Glomerular endothelial cell (primary cell): ENCODE results near the gene NMB. TPM values are rescaled to one million over a fixed set of nuclear protein-coding genes. Genes with fewer than 3 reads are reported as not detected.
"Not testable (repeated sequence)": the region's sequence is repeated elsewhere in the genome, so short reads cannot be mapped to it uniquely, and the experiment has no call there.

ENCODE experiments used
- DNase-seq: peaks from one replicate; pipeline ENCODE4 v3.0.0-alpha.2; 2011; ENCODE audit warnings: low read depth, low spot score; ENCODE audit errors: extremely low read depth
- total RNA-seq: library from RNA; depleted of rRNA; stranded (reverse); fragments of >200 nt; gene quantifications from 2 replicates; pipeline ENCODE4 v1.2.3, GENCODE V29; 2015

NMB gene, protein sequence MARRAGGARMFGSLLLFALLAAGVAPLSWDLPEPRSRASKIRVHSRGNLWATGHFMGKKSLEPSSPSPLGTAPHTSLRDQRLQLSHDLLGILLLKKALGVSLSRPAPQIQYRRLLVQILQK
- total RNA-seq, result 6.1 TPM in 2 replicates

DNA sequence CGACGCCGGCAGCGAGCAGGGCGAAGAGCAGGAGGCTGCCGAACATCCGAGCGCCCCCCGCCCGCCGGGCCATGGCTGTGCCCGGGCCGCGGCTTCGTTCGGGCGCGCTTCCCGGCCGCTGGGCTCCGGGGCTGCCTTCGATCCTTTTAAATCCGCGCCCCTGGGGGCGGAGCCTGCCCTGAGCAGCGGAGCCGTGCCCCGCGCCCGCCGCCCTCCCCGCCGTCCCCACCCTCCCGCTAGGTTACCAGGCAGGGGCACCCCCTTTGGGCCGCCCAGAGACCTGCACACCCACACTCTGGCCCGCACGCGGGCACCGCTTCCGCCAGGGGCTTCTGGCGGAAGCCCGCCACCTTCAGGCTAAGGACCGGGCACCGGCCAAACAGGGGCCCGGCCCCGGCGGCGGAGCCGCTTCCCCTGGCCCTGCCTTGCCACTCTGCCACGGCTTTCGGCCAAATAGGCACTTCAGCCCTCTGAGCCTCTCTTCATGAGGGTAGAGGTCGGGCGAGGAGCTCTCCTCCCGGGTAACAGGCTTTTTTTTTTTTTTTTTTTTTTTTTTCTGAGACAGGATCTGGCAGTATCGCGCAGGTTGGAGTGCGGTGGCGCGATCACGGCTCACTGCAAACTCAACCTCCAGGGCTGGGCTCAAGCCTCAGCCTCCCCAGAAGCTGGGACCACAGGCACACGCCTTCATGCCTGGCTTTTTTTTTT lies at the start of gene NMB:
Gene NMB, minus strand, starts transcription at position 120 of the 708 bp plus-strand sequence. Its CDS starts 47 bp downstream, at position 73.
- DNase-seq, result no peak

DNA sequence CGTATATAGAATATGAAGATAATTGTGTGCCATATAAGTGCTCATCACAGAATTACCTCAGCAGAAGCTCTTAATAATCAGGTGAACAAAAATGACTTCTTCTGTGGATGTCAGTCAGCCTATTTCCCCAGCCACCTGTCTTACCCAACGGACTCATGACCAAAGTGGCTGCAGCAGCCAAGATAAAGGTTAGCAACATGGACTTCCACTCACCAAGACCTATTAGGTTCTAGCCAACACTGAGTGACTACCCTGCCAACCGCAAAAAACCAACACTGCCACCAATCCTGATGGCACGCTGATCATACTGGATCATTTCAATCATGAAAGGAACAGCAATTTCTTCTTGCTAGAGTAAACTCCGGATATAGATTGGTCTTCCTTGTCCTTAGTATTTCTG lies 45.8 kb upstream of the NMB start:
- DNase-seq, result no peak

DNA sequence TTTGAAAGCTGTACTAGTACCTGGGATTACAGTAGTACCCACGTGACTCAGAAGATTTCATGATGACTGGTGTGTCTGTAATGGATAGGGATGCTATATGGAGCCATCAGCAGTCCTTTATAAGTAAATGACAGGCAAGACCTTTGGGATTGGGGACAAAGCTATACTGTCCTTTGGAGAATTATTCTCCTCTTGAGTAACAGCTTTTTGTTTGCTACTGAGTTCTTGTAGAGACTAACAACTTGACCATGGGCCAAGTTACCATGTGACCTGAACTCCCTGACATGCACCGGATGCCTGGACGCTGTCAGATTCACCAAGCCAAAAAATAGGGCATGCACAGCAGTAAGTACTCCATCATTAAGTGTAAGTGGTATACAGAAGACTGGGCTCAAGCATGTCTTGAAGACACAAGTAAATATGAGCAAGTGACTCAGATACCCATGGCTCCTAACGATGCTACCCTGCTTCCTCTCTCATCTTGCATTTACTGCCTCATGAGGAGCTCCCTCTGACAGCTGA lies 45.0 kb upstream of the NMB start:
- no peak for DNase-seq

DNA sequence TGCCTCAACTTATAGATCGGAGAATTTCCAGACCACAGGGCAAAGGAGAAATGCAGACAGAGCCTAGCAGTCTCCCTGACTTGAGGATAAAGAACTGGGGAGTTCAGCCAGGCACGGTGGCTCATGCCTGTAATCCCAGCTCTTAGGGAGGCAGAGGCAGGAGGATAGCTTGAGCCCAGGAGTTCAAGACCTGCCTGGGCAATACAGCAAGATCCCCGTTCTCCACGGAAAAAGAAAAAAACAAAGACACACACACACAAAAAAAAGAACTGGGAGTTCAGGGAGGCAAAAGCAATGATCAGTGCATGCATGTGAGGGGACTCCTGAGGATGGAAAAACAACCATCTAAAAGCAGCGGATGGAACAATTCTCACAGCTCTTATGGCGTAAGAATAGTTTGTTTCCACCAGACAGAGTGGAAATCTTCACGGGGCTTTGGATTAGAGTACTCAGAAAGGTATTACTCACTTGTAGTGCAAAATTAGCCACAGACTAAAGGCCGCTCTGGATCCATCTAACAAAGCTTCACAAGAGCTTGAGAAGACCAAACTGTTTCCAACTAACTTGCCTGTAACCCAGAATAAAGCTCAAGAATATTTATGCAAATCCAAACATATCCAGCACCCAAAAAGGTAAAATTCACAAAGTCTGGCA lies 41.7 kb upstream of the NMB start:
- no peak for DNase-seq

DNA sequence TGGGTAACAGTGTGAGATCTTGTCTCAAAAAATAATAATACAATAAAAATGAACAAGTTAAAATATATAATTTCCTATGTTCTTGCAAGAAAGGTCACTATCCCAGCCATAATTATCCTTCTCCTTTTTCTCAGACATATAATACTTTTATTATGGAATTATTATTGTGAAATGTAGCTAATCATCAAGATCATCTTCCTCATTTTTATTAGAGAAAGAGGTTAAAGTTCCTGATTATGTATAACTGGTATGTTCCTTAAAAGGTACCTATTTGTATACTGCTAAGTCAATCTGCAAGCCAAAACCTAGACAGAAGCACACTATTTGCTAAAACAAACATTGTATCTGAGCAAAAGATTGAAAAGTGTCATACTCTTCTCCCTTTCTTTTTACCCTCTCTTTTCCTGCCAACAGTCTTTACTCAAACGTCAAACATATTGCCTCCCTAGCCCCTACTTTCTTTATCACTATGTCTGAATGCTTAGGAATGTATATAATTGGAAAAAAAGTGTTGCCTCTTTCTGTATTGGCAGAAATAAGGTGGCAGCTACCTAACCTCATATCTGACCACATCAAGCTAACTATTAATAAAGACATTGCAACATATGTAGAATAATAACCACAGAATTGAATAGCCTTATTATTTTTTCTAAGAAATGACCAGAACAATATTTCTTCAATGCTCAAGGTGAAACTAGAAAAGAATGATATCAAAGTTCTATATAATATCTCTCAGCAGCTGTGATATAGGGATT lies 39.4 kb upstream of the NMB start:
- DNase-seq, result no peak

DNA sequence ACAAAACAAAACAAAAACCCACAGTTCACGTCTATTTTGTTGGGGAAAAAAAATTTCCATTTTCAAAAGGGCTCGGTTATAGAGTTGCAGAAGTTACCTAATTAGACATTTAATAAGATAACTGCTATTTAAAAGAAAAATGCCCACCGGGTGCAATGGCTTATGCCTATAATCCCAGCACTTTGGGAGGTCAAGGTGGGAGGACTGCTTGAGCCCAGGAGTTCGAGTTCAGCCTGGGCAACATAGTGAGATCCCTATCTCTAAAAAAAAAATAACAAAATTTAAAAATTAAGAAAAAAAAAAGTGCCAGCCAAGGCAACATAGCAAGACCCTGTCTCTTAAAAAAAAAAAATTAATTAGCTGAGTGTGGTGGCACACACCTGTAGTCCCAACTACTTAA lies 38.8 kb upstream of the NMB start:
- DNase-seq, result no peak

DNA sequence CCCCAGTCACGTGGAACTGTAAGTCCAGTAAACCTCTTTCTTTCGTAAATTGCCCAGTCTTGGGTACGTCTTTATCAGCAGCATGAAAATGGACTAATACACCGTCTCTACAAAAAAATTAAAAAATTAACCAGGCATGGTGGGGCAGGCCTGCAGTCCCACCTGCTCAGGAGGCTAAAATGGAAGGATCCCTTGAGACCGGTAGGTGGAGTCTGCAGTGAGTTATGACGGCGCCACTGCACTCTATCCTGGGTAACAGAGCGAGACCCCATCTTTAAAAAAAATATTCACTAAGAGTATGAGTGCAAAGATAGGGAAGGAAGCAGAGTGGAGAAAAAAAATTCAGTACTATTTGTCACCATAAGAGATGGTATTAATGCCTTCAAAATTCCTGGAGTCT lies 32.3 kb upstream of the NMB start:
- DNase-seq, result no peak

DNA sequence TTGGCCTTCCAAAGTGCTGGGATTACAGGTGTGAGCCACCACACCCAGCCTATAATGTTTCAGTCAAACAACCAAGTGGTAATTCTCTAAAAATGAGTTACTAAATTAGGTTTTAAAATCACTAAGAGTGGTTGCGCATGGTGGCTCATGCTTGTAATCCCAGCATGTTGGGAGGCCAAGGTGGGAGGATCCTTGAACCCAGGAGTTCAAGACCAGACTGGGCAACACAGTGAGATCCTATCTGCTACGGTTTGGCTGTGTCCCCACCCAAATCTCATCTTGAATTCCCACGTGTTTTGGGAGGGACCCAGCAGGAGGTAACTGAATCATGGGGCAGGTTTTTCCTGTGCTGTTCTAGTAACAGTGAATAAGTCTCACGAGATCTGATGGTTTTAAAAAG lies 31.9 kb upstream of the NMB start:
- DNase-seq, result no peak

DNA sequence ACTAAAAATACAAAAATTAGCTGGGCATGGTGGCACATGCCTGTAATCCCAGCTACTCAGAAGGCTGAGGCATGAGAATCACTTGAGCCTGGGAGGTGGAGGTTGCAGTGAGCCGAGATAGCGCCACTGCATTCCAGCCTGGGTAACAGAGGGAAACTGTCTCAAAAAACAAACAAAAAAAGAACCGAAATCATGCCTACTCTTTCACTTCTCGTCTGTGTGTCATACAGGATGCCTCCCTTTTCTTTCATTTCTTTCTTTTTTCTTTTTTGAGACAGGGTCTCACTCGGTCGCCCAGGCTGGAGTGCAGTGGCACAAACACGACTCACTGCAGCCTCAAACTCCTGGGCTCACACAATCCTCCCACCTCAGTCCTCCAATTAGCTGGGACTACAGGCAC lies 28.4 kb upstream of the NMB start:
- not testable (repeated sequence) for DNase-seq

DNA sequence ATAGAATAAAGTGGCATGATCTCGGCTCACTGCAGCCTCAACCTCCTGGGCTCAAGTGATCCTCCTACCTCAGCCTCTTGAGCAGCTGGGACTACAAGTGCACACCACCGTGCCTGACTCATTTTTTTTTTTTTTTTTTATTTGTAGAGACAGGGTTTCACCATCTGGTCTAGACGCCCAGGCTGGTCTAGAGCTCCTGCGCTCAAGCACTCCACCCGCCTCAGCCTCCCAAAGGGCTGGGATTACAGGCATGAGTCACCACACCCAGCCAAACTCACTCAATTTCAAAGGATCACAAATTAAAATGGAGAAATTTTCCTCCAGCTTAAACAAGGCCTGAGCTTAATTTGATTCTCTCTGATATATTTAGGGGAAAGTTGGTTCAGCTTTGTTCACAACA lies 27.3 kb upstream of the NMB start:
- DNase-seq, result no peak

DNA sequence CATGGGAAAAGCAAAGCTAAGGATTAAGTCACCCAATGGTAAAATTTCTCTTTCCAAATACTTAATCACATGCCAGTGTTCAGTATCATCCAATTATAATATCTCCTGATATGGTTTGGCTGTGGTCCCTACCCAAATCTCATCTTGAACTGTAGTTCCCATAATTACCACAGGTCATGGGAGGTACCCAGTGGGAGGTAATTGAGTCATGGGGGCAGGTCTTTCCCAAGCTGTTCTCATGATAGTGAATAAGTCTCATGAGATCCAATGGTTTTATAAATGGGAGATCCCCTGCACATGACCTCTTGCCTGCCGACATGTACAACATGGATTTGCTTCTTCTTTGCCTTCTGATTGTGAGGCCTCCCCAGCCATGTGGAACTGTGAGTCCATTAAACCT lies 26.1 kb upstream of the NMB start:
- no peak for DNase-seq

DNA sequence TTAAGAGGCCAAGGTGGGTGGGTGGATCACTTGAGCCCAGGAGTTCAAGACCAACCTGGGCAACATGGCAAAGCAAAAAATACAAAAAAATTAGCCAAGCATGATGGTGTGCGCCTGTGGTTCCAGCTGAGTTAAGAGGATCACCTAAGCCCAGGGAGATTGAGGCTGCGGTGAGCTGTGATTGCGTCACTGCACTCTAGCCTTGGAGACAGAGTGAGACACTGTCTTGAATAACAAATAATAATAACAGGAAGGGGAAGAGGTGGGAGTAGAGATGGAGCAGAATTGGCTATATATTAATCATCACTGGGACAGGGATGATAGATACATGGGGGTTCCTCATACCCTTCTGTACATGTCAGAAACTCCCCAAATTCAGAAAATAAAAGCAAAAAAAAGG lies 23.8 kb upstream of the NMB start:
- DNase-seq, result no peak

DNA sequence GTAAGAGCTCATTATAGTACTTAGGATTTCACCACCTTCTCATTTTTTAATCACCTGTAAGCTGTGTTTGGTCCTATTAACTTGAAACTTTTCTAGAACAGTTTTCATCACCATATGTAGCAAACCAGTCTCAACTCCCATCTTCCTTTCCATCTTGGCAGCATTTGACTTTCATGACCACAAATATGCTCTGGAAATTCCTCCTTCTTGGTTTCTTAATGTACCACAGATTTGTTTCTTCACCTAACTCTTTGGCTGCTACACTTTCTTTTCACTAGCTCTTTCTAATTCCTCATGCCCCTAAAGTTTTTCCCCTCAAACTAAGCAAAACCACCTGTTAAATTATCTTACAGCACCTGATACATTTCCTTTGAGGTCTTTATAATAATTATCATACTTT lies 13.2 kb upstream of the NMB start:
- no peak for DNase-seq

DNA sequence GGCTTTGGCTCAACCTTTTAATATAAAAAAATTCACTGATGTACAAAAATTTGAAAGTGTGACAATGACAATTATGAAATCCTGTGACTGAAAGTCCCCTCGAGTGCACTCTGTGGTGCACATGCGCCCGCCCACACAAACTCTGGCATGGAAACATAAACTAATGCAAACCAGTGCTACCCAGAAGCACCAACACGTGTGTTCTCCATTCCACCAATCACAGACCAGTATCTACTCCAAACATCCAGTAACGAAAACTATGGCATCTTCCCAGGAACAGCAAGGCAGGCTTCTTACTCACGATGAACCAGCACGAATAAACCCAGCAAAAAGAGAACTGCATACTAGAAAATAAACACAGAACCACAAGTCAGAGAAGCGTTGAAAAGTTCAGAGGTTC lies 11.7 kb upstream of the NMB start:
- no peak for DNase-seq

DNA sequence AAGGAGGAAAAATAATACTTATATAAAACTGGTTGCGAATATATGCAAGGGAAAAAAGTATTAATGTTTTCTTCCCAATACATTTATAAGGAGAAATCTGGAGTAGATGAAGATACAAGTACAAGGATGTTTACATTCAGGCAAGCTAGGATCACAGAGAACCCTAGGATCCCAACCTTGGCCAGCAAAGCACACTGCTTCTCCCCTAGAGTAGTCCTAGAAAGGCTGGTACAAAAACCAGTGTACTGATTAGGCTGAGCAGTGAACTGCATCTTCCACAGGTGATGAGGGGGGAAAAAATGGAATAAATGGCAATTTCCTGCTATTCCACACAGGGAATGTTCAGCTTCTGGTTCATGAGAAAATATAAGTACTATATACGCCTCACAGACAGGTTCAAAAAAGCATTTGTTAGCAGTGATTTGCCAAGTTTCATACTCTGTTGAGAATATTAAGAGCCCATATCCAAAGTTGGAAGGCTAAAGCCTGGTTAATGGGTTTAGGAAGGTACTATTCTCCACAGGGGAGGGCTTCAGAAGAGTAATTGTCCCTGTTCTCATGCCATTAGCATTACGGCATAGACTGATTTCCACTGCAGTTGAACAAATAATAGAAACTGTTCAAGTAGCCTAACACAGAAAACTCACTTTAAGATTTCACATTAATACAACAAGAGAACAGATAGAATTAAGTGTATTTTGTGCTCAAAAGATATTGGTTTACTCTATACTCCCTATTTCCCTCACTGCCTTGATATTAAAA lies 10.4 kb upstream of the NMB start:
- DNase-seq, result no peak

DNA sequence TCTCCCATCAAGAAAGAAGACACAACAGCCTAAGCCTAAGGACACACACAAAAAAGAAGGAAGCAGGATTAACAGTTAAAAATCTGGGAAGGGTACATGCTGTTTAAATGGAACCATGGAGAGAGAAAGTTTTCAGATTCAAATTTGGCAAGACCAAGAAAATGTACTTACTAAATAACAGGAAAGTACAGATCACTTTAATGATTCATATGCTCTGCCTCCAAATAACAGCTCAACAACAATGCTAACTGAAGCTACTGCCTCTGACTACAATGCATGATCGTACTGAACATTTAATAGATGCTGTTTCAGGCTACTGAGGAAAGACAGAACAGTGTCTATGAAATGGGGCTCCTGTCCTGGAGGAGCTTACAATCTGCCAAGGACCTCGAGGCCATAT lies 8.4 kb upstream of the NMB start:
- DNase-seq, result no peak

DNA sequence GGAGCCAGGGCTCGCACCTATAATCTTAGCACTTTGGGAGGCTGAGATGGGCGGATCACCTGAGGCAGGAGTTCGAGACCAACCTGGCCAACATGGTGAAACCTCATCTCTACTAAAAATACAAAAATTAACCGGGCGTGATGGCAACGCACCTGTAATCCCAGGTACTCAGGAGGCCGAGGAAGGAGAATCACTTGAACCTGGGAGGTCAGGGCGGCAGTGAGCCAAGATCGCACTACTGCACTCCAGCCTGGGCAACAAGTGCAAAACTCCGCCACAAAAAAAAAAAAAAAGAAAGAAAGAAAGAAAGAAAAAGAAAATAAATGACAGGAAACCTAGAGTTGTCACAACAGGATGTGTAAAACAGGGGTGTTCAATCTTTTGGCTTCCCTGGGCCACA lies 3.0 kb upstream of the NMB start:
- no peak for DNase-seq

DNA sequence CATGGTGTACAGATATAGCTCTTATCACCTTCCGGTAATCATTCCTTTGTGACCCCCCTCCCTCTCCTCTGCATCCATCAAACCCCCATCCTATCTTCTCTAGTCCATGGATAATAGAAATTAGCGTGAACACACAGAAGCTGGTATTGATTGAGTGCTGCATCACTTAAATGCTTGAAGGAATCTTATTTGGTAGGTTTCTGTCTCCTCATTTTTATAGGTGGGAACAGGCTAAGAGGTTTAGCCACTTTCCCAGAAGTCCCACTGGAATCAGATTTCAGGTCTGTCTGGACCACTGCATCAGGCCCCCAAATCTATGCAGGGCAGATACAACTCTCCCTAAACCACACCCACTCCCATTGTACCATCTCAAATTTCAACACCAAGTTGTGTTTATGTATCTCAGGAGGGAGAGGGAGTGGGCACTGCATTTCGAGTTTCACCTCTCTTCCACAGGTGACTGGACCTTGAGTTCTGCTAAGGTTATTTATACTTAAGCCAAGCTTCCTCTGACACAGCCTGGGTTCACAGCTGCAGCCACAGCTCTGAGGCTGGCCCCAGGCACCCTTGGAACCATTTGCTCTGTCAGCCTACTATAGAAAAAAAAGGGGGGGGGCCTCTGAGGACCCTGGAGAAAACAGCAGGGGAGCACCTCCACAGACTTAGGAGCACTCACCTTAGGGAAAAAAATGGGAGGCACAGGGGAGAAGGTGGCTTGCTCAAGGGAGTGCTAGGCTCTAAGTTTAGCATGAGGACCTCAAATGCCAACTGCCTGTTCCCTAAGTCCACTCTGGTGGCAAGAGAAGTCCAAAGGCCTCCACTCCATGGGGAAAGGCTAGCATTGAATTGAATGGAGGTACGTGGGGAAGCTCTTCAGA lies 2.1 kb upstream of the NMB start:
- DNase-seq, result no peak

DNA sequence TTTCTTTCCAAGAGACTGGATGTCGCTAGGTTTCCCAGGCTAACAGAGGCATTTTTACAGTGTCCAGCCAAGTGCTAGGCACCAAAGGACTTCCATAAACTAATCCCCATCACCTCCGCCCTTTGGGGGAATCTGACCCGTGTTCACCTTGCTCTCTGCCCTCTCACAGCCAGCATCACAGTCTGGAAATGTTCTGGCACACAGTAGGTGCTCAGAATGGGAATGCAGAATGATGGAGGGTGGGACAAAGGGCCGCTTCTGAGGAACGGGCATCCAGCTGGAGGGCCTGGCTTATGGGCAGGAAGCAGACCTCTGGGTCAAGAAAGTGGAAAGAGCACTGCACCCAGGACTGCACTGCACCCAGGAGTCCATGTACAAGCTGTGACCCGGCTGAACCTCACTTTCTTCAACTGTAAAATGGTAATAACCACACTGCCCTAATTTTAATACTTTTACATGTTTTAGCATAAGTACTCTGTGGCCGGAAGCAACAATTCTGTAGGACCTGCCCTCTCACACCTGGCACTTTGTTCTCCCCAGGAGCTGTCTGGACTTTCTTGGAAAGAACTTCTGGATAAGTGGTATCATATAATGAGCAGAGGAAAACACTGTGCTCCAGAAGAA lies 901 bp upstream of the NMB start:
- DNase-seq, result no peak

DNA sequence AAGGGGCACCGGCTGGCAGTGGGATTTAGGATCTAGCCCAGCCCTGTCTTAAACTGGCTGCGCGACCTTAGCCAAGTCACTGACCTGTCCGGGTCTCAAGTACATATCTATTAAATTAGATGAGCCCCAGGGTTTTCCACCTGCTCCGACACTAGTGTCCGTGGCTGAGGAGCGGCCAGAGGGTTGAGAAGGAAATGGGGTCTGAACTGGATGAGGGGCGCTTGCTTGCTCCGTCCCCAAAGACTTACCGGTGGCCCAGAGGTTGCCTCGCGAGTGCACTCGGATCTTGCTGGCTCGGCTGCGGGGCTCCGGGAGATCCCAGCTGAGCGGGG lies 285 bp downstream of the NMB start:
- DNase-seq, result no peak
